GM18508 (cell line): ENCODE measurements around the gene MGMT.
A peak's percentile ranks its signal among the peaks of the same experiment; 100 is the strongest.

Source experiments
- ATAC-seq: cut with Tn5 transposase; IDR thresholded peaks from one replicate; pipeline ENCODE4 v1.9.1; 2021; ENCODE audit warnings: moderate number of reproducible peaks; ENCODE audit not compliant: insufficient read depth, unreplicated experiment

MGMT gene

GRCh38 chr10:129536336-129536735 is 69.3 kb downstream of the MGMT start:
- no peak for ATAC-seq

- no peak for ATAC-seq
Observed at GRCh38 chr10:129537151-129537550, 70.1 kb downstream of the MGMT start.

GRCh38 chr10:129538236-129538635 is 71.2 kb downstream of the MGMT start:
- ATAC-seq = no peak

- no peak for ATAC-seq
Observed at GRCh38 chr10:129541200-129541599, 74.2 kb downstream of the MGMT start.

- no peak for ATAC-seq
Observed at GRCh38 chr10:129541748-129542487, 74.9 kb downstream of the MGMT start.

GRCh38 chr10:129542589-129542988 is 75.5 kb downstream of the MGMT start:
- no peak for ATAC-seq

- ATAC-seq = no peak
Observed at GRCh38 chr10:129544205-129545202, 77.5 kb downstream of the MGMT start.

GRCh38 chr10:129545261-129545660 is 78.2 kb downstream of the MGMT start:
- no peak for ATAC-seq

- no peak for ATAC-seq
Observed at GRCh38 chr10:129546106-129546505, 79.1 kb downstream of the MGMT start.

GRCh38 chr10:129547608-129548007 is 80.6 kb downstream of the MGMT start:
- ATAC-seq = no peak

GRCh38 chr10:129548600-129548999 is 81.6 kb downstream of the MGMT start:
- ATAC-seq = no peak

GRCh38 chr10:129550076-129550475 is 83.0 kb downstream of the MGMT start:
- ATAC-seq = no peak

GRCh38 chr10:129550658-129551057 is 83.6 kb downstream of the MGMT start:
- ATAC-seq = no peak

- peak; percentile 50 for ATAC-seq
Observed at GRCh38 chr10:129552119-129552518, 85.1 kb downstream of the MGMT start.

GRCh38 chr10:129553928-129554327 is 86.9 kb downstream of the MGMT start:
- no peak for ATAC-seq

- no peak for ATAC-seq
Observed at GRCh38 chr10:129556316-129556715, 89.3 kb downstream of the MGMT start.

GRCh38 chr10:129560361-129560760 is 93.3 kb downstream of the MGMT start:
- no peak for ATAC-seq

- no peak for ATAC-seq
Observed at GRCh38 chr10:129562487-129562886, 95.4 kb downstream of the MGMT start.

- ATAC-seq = no peak
Observed at GRCh38 chr10:129564923-129565322, 97.9 kb downstream of the MGMT start.

- ATAC-seq = no peak
Observed at GRCh38 chr10:129568583-129569344, 101.7 kb downstream of the MGMT start.

GRCh38 chr10:129570185-129570584 is 103.1 kb downstream of the MGMT start:
- no peak for ATAC-seq
